Measurements from ENCODE around the gene JARID2.
"Not testable (repeated sequence)": the region's sequence is repeated elsewhere in the genome, so short reads cannot be mapped to it uniquely, and the experiment has no call there.

Gene JARID2

GRCh38 chr6:15296735-15297134, 50.9 kb downstream of the JARID2 start:
- H3K36me3 ChIP-seq (ENCODE audit: control insufficient read depth in 5 of 5, insufficient read depth in 5 of 5, low read length in 5 of 5) = no peaks in the 10 kb centered on the region
- no peaks in the 10 kb centered on the region for H3K27me3 ChIP-seq (ENCODE audit: control insufficient read depth in 5 of 5, insufficient read depth in 4 of 5, low read length in 5 of 5)
- H3K9ac ChIP-seq (ENCODE audit: low read length in 5 of 5) = no peak overlapping the region
- H3K9me3 ChIP-seq (ENCODE audit: control insufficient read depth in 5 of 5, low read length in 5 of 5) = no peaks in the 10 kb centered on the region
- no peak overlapping the region for H3K27ac ChIP-seq (ENCODE audit: low read depth, low read length)
- H3K4me1 ChIP-seq (ENCODE audit: control insufficient read depth in 5 of 5, insufficient read depth in 5 of 5, low read length in 5 of 5) = peaks cover 2 to 32% (median 28%) of the 10 kb centered on the region in 5 donors
- no peak overlapping the region for H3K4me3 ChIP-seq (ENCODE audit: low read depth in 1 of 5, low read length in 5 of 5)

GRCh38 chr6:15297167-15297566, 51.3 kb downstream of the JARID2 start:
- H3K36me3 ChIP-seq (ENCODE audit: control insufficient read depth in 5 of 5, insufficient read depth in 5 of 5, low read length in 5 of 5); H3K27ac ChIP-seq (ENCODE audit: low read depth, low read length); H3K9me3 ChIP-seq (ENCODE audit: control insufficient read depth in 5 of 5, low read length in 5 of 5); H3K27me3 ChIP-seq (ENCODE audit: control insufficient read depth in 5 of 5, insufficient read depth in 4 of 5, low read length in 5 of 5); H3K9ac ChIP-seq (ENCODE audit: low read length in 5 of 5); H3K4me3 ChIP-seq (ENCODE audit: low read depth in 1 of 5, low read length in 5 of 5): not testable (repeated sequence)
- peaks cover 2 to 32% (median 28%) of the 10 kb centered on the region in 5 donors for H3K4me1 ChIP-seq (ENCODE audit: control insufficient read depth in 5 of 5, insufficient read depth in 5 of 5, low read length in 5 of 5)

GRCh38 chr6:15297895-15298590, 52.2 kb downstream of the JARID2 start:
- no peaks in the 10 kb centered on the region for H3K36me3 ChIP-seq (ENCODE audit: control insufficient read depth in 5 of 5, insufficient read depth in 5 of 5, low read length in 5 of 5)
- H3K27me3 ChIP-seq (ENCODE audit: control insufficient read depth in 5 of 5, insufficient read depth in 4 of 5, low read length in 5 of 5) = no peaks in the 10 kb centered on the region
- H3K9ac ChIP-seq (ENCODE audit: low read length in 5 of 5) = no peak overlapping the region
- H3K4me1 ChIP-seq (ENCODE audit: control insufficient read depth in 5 of 5, insufficient read depth in 5 of 5, low read length in 5 of 5) = peaks cover 2 to 32% (median 28%) of the 10 kb centered on the region in 5 donors
- H3K9me3 ChIP-seq (ENCODE audit: control insufficient read depth in 5 of 5, low read length in 5 of 5) = no peaks in the 10 kb centered on the region
- H3K4me3 ChIP-seq (ENCODE audit: low read depth in 1 of 5, low read length in 5 of 5) = no peak overlapping the region
- no peak overlapping the region for H3K27ac ChIP-seq (ENCODE audit: low read depth, low read length)

GRCh38 chr6:15299430-15300131, 53.7 kb downstream of the JARID2 start:
- Histone ChIP-seq H3K4me1 (ENCODE audit: control insufficient read depth in 5 of 5, insufficient read depth in 5 of 5, low read length in 5 of 5) (peaks cover 2 to 32% (median 25%) of the 10 kb centered on the region in 5 donors), H3K9ac (ENCODE audit: low read length in 5 of 5) (no peak overlapping the region), H3K27ac (ENCODE audit: low read depth, low read length) (no peak overlapping the region), H3K9me3 (ENCODE audit: control insufficient read depth in 5 of 5, low read length in 5 of 5) (no peaks in the 10 kb centered on the region), H3K27me3 (ENCODE audit: control insufficient read depth in 5 of 5, insufficient read depth in 4 of 5, low read length in 5 of 5) (no peaks in the 10 kb centered on the region), H3K4me3 (ENCODE audit: low read depth in 1 of 5, low read length in 5 of 5) (no peak overlapping the region), H3K36me3 (ENCODE audit: control insufficient read depth in 5 of 5, insufficient read depth in 5 of 5, low read length in 5 of 5) (no peaks in the 10 kb centered on the region)

GRCh38 chr6:15301179-15302006, 55.5 kb downstream of the JARID2 start:
- no peaks in the 10 kb centered on the region for H3K36me3 ChIP-seq (ENCODE audit: control insufficient read depth in 5 of 5, insufficient read depth in 5 of 5, low read length in 5 of 5)
- no peak overlapping the region for H3K4me3 ChIP-seq (ENCODE audit: low read depth in 1 of 5, low read length in 5 of 5)
- no peak overlapping the region for H3K9ac ChIP-seq (ENCODE audit: low read length in 5 of 5)
- no peaks in the 10 kb centered on the region for H3K27me3 ChIP-seq (ENCODE audit: control insufficient read depth in 5 of 5, insufficient read depth in 4 of 5, low read length in 5 of 5)
- no peaks in the 10 kb centered on the region for H3K9me3 ChIP-seq (ENCODE audit: control insufficient read depth in 5 of 5, low read length in 5 of 5)
- H3K27ac ChIP-seq (ENCODE audit: low read depth, low read length) = no peak overlapping the region
- H3K4me1 ChIP-seq (ENCODE audit: control insufficient read depth in 5 of 5, insufficient read depth in 5 of 5, low read length in 5 of 5) = peaks cover 2 to 32% (median 24%) of the 10 kb centered on the region in 5 donors

- Histone ChIP-seq H3K36me3 (ENCODE audit: control insufficient read depth in 5 of 5, insufficient read depth in 5 of 5, low read length in 5 of 5) (no peaks in the 10 kb centered on the region), H3K27ac (ENCODE audit: low read depth, low read length) (no peak overlapping the region), H3K9me3 (ENCODE audit: control insufficient read depth in 5 of 5, low read length in 5 of 5) (no peaks in the 10 kb centered on the region), H3K4me1 (ENCODE audit: control insufficient read depth in 5 of 5, insufficient read depth in 5 of 5, low read length in 5 of 5) (peaks cover 2 to 26% (median 15%) of the 10 kb centered on the region in 5 donors), H3K9ac (ENCODE audit: low read length in 5 of 5) (no peak overlapping the region), H3K4me3 (ENCODE audit: low read depth in 1 of 5, low read length in 5 of 5) (no peak overlapping the region), H3K27me3 (ENCODE audit: control insufficient read depth in 5 of 5, insufficient read depth in 4 of 5, low read length in 5 of 5) (no peaks in the 10 kb centered on the region)
Observed at GRCh38 chr6:15303162-15303919, 57.5 kb downstream of the JARID2 start.

- no peak overlapping the region for H3K27ac ChIP-seq (ENCODE audit: low read depth, low read length)
- no peaks in the 10 kb centered on the region for H3K27me3 ChIP-seq (ENCODE audit: control insufficient read depth in 5 of 5, insufficient read depth in 4 of 5, low read length in 5 of 5)
- H3K4me1 ChIP-seq (ENCODE audit: control insufficient read depth in 5 of 5, insufficient read depth in 5 of 5, low read length in 5 of 5) = peaks cover 2 to 28% (median 10%) of the 10 kb centered on the region in 5 donors
- H3K36me3 ChIP-seq (ENCODE audit: control insufficient read depth in 5 of 5, insufficient read depth in 5 of 5, low read length in 5 of 5) = no peaks in the 10 kb centered on the region
- no peak overlapping the region for H3K9ac ChIP-seq (ENCODE audit: low read length in 5 of 5)
- no peak overlapping the region for H3K4me3 ChIP-seq (ENCODE audit: low read depth in 1 of 5, low read length in 5 of 5)
- H3K9me3 ChIP-seq (ENCODE audit: control insufficient read depth in 5 of 5, low read length in 5 of 5) = no peaks in the 10 kb centered on the region
Observed at GRCh38 chr6:15303920-15304291, 58.0 kb downstream of the JARID2 start.

- Histone ChIP-seq H3K9ac (ENCODE audit: low read length in 5 of 5) (no peak overlapping the region), H3K36me3 (ENCODE audit: control insufficient read depth in 5 of 5, insufficient read depth in 5 of 5, low read length in 5 of 5) (no peaks in the 10 kb centered on the region), H3K27ac (ENCODE audit: low read depth, low read length) (no peak overlapping the region), H3K4me1 (ENCODE audit: control insufficient read depth in 5 of 5, insufficient read depth in 5 of 5, low read length in 5 of 5) (peaks cover 2 to 27% (median 8%) of the 10 kb centered on the region in 5 donors), H3K4me3 (ENCODE audit: low read depth in 1 of 5, low read length in 5 of 5) (no peak overlapping the region), H3K27me3 (ENCODE audit: control insufficient read depth in 5 of 5, insufficient read depth in 4 of 5, low read length in 5 of 5) (no peaks in the 10 kb centered on the region), H3K9me3 (ENCODE audit: control insufficient read depth in 5 of 5, low read length in 5 of 5) (no peaks in the 10 kb centered on the region)
Observed at GRCh38 chr6:15304337-15305042, 58.6 kb downstream of the JARID2 start.

- Histone ChIP-seq H3K9me3 (ENCODE audit: control insufficient read depth in 5 of 5, low read length in 5 of 5) (no peaks in the 10 kb centered on the region), H3K9ac (ENCODE audit: low read length in 5 of 5) (no peak overlapping the region), H3K36me3 (ENCODE audit: control insufficient read depth in 5 of 5, insufficient read depth in 5 of 5, low read length in 5 of 5) (no peaks in the 10 kb centered on the region), H3K4me3 (ENCODE audit: low read depth in 1 of 5, low read length in 5 of 5) (no peak overlapping the region), H3K4me1 (ENCODE audit: control insufficient read depth in 5 of 5, insufficient read depth in 5 of 5, low read length in 5 of 5) (peaks cover 1 to 21% (median 3%) of the 10 kb centered on the region in 5 donors), H3K27ac (ENCODE audit: low read depth, low read length) (no peak overlapping the region), H3K27me3 (ENCODE audit: control insufficient read depth in 5 of 5, insufficient read depth in 4 of 5, low read length in 5 of 5) (no peaks in the 10 kb centered on the region)
Observed at GRCh38 chr6:15305496-15305895, 59.6 kb downstream of the JARID2 start.
